ENCODE data around the gene LYPD6B. TPM values are rescaled to one million over a fixed set of nuclear protein-coding genes. Genes with fewer than 3 reads are reported as not detected.
"Not testable (repeated sequence)": the region's sequence is repeated elsewhere in the genome, so short reads cannot be mapped to it uniquely, and the experiment has no call there.

The LYPD6B gene
- total RNA-seq, 2 experiments from 2014 or later, result not detected

DNA sequence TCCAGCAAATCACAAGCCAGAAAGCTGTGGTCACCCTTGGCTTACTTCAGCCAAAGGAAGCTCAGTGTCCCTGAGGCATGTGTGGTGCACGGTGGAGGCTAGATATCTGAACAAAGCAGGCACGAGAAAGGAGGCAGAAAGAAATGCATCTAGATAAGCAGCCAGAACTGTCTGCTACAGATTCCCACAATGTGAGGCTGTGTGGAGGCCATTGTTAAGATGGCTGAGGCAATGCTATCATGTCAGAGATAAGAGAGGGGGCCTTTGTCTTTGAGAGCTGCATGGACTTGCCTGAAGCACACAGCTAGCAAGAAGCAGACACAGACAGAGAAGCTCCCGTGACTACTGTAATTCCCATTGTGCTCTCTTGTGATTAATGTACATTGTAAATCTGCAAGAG is 181.4 kb downstream of the LYPD6B start:
- Mint-ChIP-seq H3K4me1 (no peaks in the 10 kb centered on the region), H3K9me3 (ENCODE audit: low read depth) (no peaks in the 10 kb centered on the region), H3K36me3 (no peaks in the 10 kb centered on the region), H3K4me3 (no peak overlapping the region), H3K27me3 (peaks cover 8% of the 10 kb centered on the region), H3K27ac (no peak overlapping the region)
- CTCF ChIA-PET, result no interaction called here
- DNase-seq (no peak), ATAC-seq (no peak)

- H3K27ac Mint-ChIP-seq, result no peak overlapping the region
- DNase-seq (no peak), ATAC-seq (no peak)
- CTCF ChIA-PET, result no interaction called here
- H3K27me3 Mint-ChIP-seq, result peaks cover 13% of the 10 kb centered on the region
- H3K4me1 Mint-ChIP-seq, result no peaks in the 10 kb centered on the region
- no peak overlapping the region for H3K4me3 Mint-ChIP-seq
- no peaks in the 10 kb centered on the region for H3K9me3 Mint-ChIP-seq (ENCODE audit: low read depth)
- H3K36me3 Mint-ChIP-seq, result no peaks in the 10 kb centered on the region
Observed at GRCh38 chr2:149221002-149221401, 182.5 kb downstream of the LYPD6B start.

GRCh38 chr2:149221898-149222297 is 183.4 kb downstream of the LYPD6B start:
- Mint-ChIP-seq H3K36me3 (no peaks in the 10 kb centered on the region), H3K9me3 (ENCODE audit: low read depth) (no peaks in the 10 kb centered on the region), H3K4me3 (no peak overlapping the region), H3K27me3 (peaks cover 17% of the 10 kb centered on the region), H3K27ac (no peak overlapping the region), H3K4me1 (no peaks in the 10 kb centered on the region)
- CTCF ChIA-PET, result no interaction called here
- ATAC-seq (no peak), DNase-seq (no peak)

- Mint-ChIP-seq H3K4me1 (no peaks in the 10 kb centered on the region), H3K36me3 (no peaks in the 10 kb centered on the region), H3K9me3 (ENCODE audit: low read depth) (no peaks in the 10 kb centered on the region), H3K27me3 (peaks cover 17% of the 10 kb centered on the region), H3K27ac (no peak overlapping the region), H3K4me3 (no peak overlapping the region)
- DNase-seq (no peak), ATAC-seq (no peak)
- CTCF ChIA-PET, result no interaction called here
Observed at GRCh38 chr2:149223472-149224095, 185.1 kb downstream of the LYPD6B start.

GRCh38 chr2:149224543-149224942 is 186.0 kb downstream of the LYPD6B start:
- Mint-ChIP-seq H3K36me3 (no peaks in the 10 kb centered on the region), H3K27me3 (peaks cover 19% of the 10 kb centered on the region), H3K9me3 (ENCODE audit: low read depth) (no peaks in the 10 kb centered on the region), H3K4me3 (no peak overlapping the region), H3K27ac (no peak overlapping the region), H3K4me1 (no peaks in the 10 kb centered on the region)
- ATAC-seq (no peak), DNase-seq (no peak)
- CTCF ChIA-PET, result no interaction called here

GRCh38 chr2:149225446-149225845 is 186.9 kb downstream of the LYPD6B start:
- ATAC-seq, result no peak

GRCh38 chr2:149226790-149227189 is 188.3 kb downstream of the LYPD6B start:
- H3K27me3 Mint-ChIP-seq, result peaks cover 20% of the 10 kb centered on the region
- H3K4me3 Mint-ChIP-seq, result no peak overlapping the region
- no peak overlapping the region for H3K27ac Mint-ChIP-seq
- no peaks in the 10 kb centered on the region for H3K9me3 Mint-ChIP-seq (ENCODE audit: low read depth)
- no peaks in the 10 kb centered on the region for H3K4me1 Mint-ChIP-seq
- H3K36me3 Mint-ChIP-seq, result no peaks in the 10 kb centered on the region
- DNase-seq (no peak), ATAC-seq (no peak)
- CTCF ChIA-PET, result no interaction called here

More at GRCh38 chr2:149225446-149225845, 186.9 kb downstream of the LYPD6B start:
- Mint-ChIP-seq H3K9me3 (ENCODE audit: low read depth) (no peaks in the 10 kb centered on the region), H3K36me3 (no peaks in the 10 kb centered on the region), H3K4me3 (no peak overlapping the region), H3K27ac (no peak overlapping the region), H3K27me3 (peaks cover 20% of the 10 kb centered on the region), H3K4me1 (no peaks in the 10 kb centered on the region)
- no peak for DNase-seq
- CTCF ChIA-PET, result no interaction called here

- no peak overlapping the region for H3K4me3 Mint-ChIP-seq
- no peaks in the 10 kb centered on the region for H3K4me1 Mint-ChIP-seq
- H3K36me3 Mint-ChIP-seq, result no peaks in the 10 kb centered on the region
- H3K27me3 Mint-ChIP-seq, result no peaks in the 10 kb centered on the region
- no peak for ATAC-seq
- H3K27ac Mint-ChIP-seq, result no peak overlapping the region
- no peak for DNase-seq
- H3K9me3 Mint-ChIP-seq (ENCODE audit: low read depth), result no peaks in the 10 kb centered on the region
- CTCF ChIA-PET, result no interaction called here
Observed at GRCh38 chr2:149235816-149236375, 197.4 kb downstream of the LYPD6B start.

GRCh38 chr2:149236410-149236809 is 197.9 kb downstream of the LYPD6B start:
- Mint-ChIP-seq H3K36me3 (no peaks in the 10 kb centered on the region), H3K9me3 (ENCODE audit: low read depth) (no peaks in the 10 kb centered on the region), H3K27ac (no peak overlapping the region), H3K4me1 (no peaks in the 10 kb centered on the region), H3K27me3 (no peaks in the 10 kb centered on the region), H3K4me3 (no peak overlapping the region)
- DNase-seq (no peak), ATAC-seq (no peak)
- CTCF ChIA-PET, result no interaction called here

DNA sequence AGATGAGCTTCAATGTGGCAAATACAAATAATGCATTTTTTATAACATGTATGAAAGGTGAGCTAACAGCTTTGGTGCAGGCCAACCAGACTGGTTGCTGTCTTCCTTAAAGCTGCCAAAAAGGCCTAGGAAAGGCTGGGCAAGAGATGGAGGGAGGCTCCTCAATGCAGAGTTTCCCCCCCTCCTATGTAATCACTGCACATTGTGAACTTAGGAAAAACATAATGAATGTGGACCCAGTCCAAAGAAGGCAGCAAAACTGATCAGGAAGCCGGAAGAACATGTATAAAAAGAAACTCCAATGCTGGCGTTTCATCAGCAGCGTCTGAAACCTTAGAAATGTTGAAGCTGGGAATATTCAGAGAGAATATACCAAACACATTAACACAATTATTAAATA is 207.7 kb downstream of the LYPD6B start:
- no peak for DNase-seq
- Mint-ChIP-seq H3K4me3 (no peak overlapping the region), H3K4me1 (no peaks in the 10 kb centered on the region), H3K27ac (no peak overlapping the region), H3K36me3 (no peaks in the 10 kb centered on the region), H3K27me3 (peaks cover 3% of the 10 kb centered on the region), H3K9me3 (ENCODE audit: low read depth) (no peaks in the 10 kb centered on the region)
- no peak for ATAC-seq
- CTCF ChIA-PET, result no interaction called here

GRCh38 chr2:149251436-149251835 is 212.9 kb downstream of the LYPD6B start:
- H3K27ac Mint-ChIP-seq; H3K4me1 Mint-ChIP-seq; H3K36me3 Mint-ChIP-seq; H3K27me3 Mint-ChIP-seq; CTCF ChIA-PET; DNase-seq; ATAC-seq; H3K4me3 Mint-ChIP-seq; H3K9me3 Mint-ChIP-seq (ENCODE audit: low read depth): not testable (repeated sequence)

GRCh38 chr2:149256877-149257276 is 218.4 kb downstream of the LYPD6B start:
- H3K27me3 Mint-ChIP-seq; H3K9me3 Mint-ChIP-seq (ENCODE audit: low read depth); ATAC-seq; H3K36me3 Mint-ChIP-seq; H3K4me1 Mint-ChIP-seq; H3K27ac Mint-ChIP-seq; DNase-seq; H3K4me3 Mint-ChIP-seq; CTCF ChIA-PET: not testable (repeated sequence)

DNA sequence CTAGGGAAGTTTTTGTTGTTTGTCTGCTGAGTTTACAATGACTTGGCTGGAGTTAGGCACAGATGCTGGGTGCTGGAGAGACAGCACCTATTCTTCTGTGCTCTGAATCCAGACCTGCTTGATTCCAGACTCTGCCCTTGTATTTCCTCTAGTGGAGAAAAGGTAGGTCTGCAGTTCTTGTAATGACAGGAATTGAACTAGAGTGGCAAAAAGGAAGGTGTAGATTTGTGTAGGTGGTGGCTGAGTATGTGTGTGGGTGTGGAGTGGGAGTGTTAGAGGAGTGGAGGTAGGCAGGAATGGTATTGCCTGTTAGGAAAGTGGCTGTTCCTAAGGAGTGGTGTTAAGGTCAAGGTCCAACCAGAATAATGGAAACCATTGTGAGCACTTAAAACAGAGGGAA is 220.0 kb downstream of the LYPD6B start:
- H3K36me3 Mint-ChIP-seq, result no peaks in the 10 kb centered on the region
- no peak overlapping the region for H3K27ac Mint-ChIP-seq
- no peak for ATAC-seq
- no peak for DNase-seq
- CTCF ChIA-PET, result no interaction called here
- no peaks in the 10 kb centered on the region for H3K4me1 Mint-ChIP-seq
- peaks cover 9% of the 10 kb centered on the region for H3K27me3 Mint-ChIP-seq
- peaks cover 2% of the 10 kb centered on the region for H3K9me3 Mint-ChIP-seq (ENCODE audit: low read depth)
- H3K4me3 Mint-ChIP-seq, result no peak overlapping the region

- no peaks in the 10 kb centered on the region for H3K36me3 Mint-ChIP-seq
- DNase-seq, result no peak
Observed at GRCh38 chr2:149259136-149259535, 220.6 kb downstream of the LYPD6B start.

DNA sequence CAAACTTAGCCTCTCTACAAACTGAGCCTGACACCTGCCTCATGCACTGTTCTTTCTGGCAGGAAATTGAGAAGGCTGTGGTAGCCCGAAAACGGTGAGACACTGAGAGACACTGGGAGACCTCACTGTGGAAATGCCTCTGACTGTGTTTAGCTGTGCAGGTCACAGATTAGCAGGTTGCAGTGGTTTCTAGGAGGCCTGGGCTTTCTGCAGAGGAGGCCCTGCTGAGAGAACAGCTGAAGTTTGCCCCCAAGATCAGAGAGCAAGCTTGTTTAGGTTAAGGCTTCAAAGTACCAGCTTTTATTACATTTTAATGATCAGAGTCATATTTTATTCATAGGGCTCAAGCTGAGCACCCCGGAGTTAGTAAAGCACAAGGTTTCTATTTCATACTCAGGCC is 223.2 kb downstream of the LYPD6B start:
- Mint-ChIP-seq H3K9me3 (ENCODE audit: low read depth) (no peaks in the 10 kb centered on the region), H3K27me3 (peaks cover 9% of the 10 kb centered on the region), H3K27ac (no peak overlapping the region), H3K4me1 (no peaks in the 10 kb centered on the region), H3K36me3 (no peaks in the 10 kb centered on the region), H3K4me3 (no peak overlapping the region)
- DNase-seq, result no peak
- ATAC-seq, result no peak
- CTCF ChIA-PET, result no interaction called here

More at GRCh38 chr2:149259136-149259535, 220.6 kb downstream of the LYPD6B start:
- Mint-ChIP-seq H3K27ac (no peak overlapping the region), H3K4me3 (no peak overlapping the region), H3K4me1 (no peaks in the 10 kb centered on the region), H3K27me3 (peaks cover 9% of the 10 kb centered on the region), H3K9me3 (ENCODE audit: low read depth) (peaks cover 1% of the 10 kb centered on the region)
- ATAC-seq, result no peak
- CTCF ChIA-PET, result no interaction called here
